HFF-Myc (cell line): Measurements from ENCODE around the gene HIVEP3.

Experiments
- DNase-seq: peaks from one replicate; pipeline ENCODE4 v3.0.0-alpha.2; 2011; ENCODE audit warnings: low read depth; ENCODE audit errors: extremely low read depth
- H3K4me3 ChIP-seq: replicated peaks from 2 replicates; pipeline ENCODE4 v1.5.1; 2011; ENCODE audit warnings: low read depth, mild to moderate bottlenecking, control low read depth, low read length
- CTCF ChIP-seq: IDR thresholded peaks from 2 replicates; pipeline ENCODE4 v1.5.1; 2012; ENCODE audit warnings: mild to moderate bottlenecking, low read depth, low read length, control low read depth; ENCODE audit errors: missing control alignments

HIVEP3 gene

GRCh38 chr1:41870076-41870562, 48.6 kb downstream of the HIVEP3 start:
- TF ChIP-seq CTCF = no peak
- no peak for DNase-seq
- H3K4me3 ChIP-seq = no peak overlapping the region

GRCh38 chr1:41868241-41868998, 50.3 kb downstream of the HIVEP3 start:
- H3K4me3 ChIP-seq = no peak overlapping the region
- peak; percentile 18 for TF ChIP-seq CTCF
- DNase-seq = no peak

- no peak overlapping the region for H3K4me3 ChIP-seq
- TF ChIP-seq CTCF = no peak
- no peak for DNase-seq
Observed at GRCh38 chr1:41866285-41866684, 52.4 kb downstream of the HIVEP3 start.

GRCh38 chr1:41864471-41865040, 54.2 kb downstream of the HIVEP3 start:
- DNase-seq = no peak
- TF ChIP-seq CTCF = no peak
- no peak overlapping the region for H3K4me3 ChIP-seq

GRCh38 chr1:41863718-41864117, 55.0 kb downstream of the HIVEP3 start:
- no peak for TF ChIP-seq CTCF
- no peak for DNase-seq
- no peak overlapping the region for H3K4me3 ChIP-seq

- no peak for DNase-seq
- no peak for TF ChIP-seq CTCF
- no peak overlapping the region for H3K4me3 ChIP-seq
Observed at GRCh38 chr1:41862384-41863221, 56.1 kb downstream of the HIVEP3 start.
